OCI-LY1 (cell line): ENCODE data around the gene FAM13A.

Experiments used
- H2AFZ ChIP-seq: fragments of 200-600 bp; sonication (generic), shearing (Covaris generic); 2 replicates; pipeline ENCODE4 v1.6.0; 2014; ENCODE audit warnings: antibody characterized with exemption, mild to moderate bottlenecking, low read length
- H3F3A ChIP-seq: fragments of 200-600 bp; sonication (generic), shearing (Covaris generic); 2 replicates; pipeline ENCODE4 v1.6.0; 2014; ENCODE audit warnings: mild to moderate bottlenecking, antibody characterized with exemption, low read length, moderate library complexity; ENCODE audit not compliant: insufficient read depth
- H3K27ac ChIP-seq: fragments of 200-600 bp; sonication (generic); 2 replicates; pipeline ENCODE4 v1.5.1; 2014; ENCODE audit warnings: low read length, mixed run types, mild to moderate bottlenecking, low read depth; ENCODE audit not compliant: poor library complexity, severe bottlenecking
- H3K27me3 ChIP-seq: fragments of 200-600 bp; sonication (generic); 2 replicates; pipeline ENCODE4 v1.6.0; 2014; ENCODE audit warnings: antibody characterized with exemption, mild to moderate bottlenecking, low read length, moderate library complexity; ENCODE audit not compliant: insufficient read depth
- H3K36me3 ChIP-seq: fragments of 200-600 bp; sonication (generic); 2 replicates; pipeline ENCODE4 v1.6.1; 2014; ENCODE audit warnings: mild to moderate bottlenecking, antibody characterized with exemption, low read length, moderate library complexity, mixed read lengths; ENCODE audit not compliant: insufficient read depth
- H3K4me1 ChIP-seq: fragments of 200-600 bp; sonication (generic); 2 replicates; pipeline ENCODE4 v1.5.1; 2014; ENCODE audit warnings: mild to moderate bottlenecking, low read length, moderate library complexity; ENCODE audit not compliant: insufficient read depth, severe bottlenecking
- H3K4me2 ChIP-seq: fragments of 200-600 bp; sonication (generic), shearing (Covaris generic); 2 replicates; pipeline ENCODE4 v1.6.1; 2014; ENCODE audit warnings: low read length
- H3K4me3 ChIP-seq: fragments of 200-600 bp; sonication (generic); 2 replicates; pipeline ENCODE4 v1.5.1; 2014; ENCODE audit warnings: low read length, low read depth, mild to moderate bottlenecking, mixed read lengths; ENCODE audit not compliant: poor library complexity, severe bottlenecking
- H3K79me2 ChIP-seq: fragments of 200-600 bp; shearing (Covaris generic); 2 replicates; pipeline ENCODE4 v1.6.1; 2016; ENCODE audit warnings: mixed run types, low read length, mixed read lengths; ENCODE audit not compliant: insufficient read depth
- H3K9ac ChIP-seq: fragments of 200-600 bp; sonication (generic), shearing (Covaris generic); 2 replicates; pipeline ENCODE4 v1.6.1; 2014; ENCODE audit warnings: mild to moderate bottlenecking, low read length, mixed read lengths
- H3K9me2 ChIP-seq: fragments of 200-600 bp; sonication (generic), shearing (Covaris generic); 2 replicates; pipeline ENCODE4 v1.6.1; 2014; ENCODE audit warnings: low read depth, mild to moderate bottlenecking, low read length, mixed read lengths
- H3K9me3 ChIP-seq: fragments of 200-600 bp; shearing (Covaris generic); 2 replicates; pipeline ENCODE4 v1.6.1; 2014; ENCODE audit warnings: low read length, mixed read lengths
- H4K20me1 ChIP-seq: fragments of 200-600 bp; sonication (generic), shearing (Covaris generic); 2 replicates; pipeline ENCODE4 v1.6.0; 2016; ENCODE audit warnings: mild to moderate bottlenecking, low read length; ENCODE audit not compliant: insufficient read depth
- CTCF ChIP-seq: fragments of 200-600 bp; sonication (generic), shearing (Covaris generic); IDR thresholded peaks from 2 replicates; pipeline ENCODE4 v1.5.1; 2017; ENCODE audit warnings: mild to moderate bottlenecking, antibody characterized with exemption, low read length, moderate library complexity, mixed read lengths
- EZH2 ChIP-seq: fragments of 200-600 bp; sonication (generic), shearing (Covaris generic); IDR thresholded peaks from 2 replicates; pipeline ENCODE4 v1.8.0; 2017; ENCODE audit warnings: borderline replicate concordance, mixed run types, mild to moderate bottlenecking, antibody characterized with exemption, low read length, moderate library complexity, mixed read lengths

The FAM13A gene

GRCh38 chr4:89023140-89023539, 33.8 kb downstream of the FAM13A start:
- H3K9me3 ChIP-seq: no peaks in the 10 kb centered on the region
- no peaks in the 10 kb centered on the region for H3K9me2 ChIP-seq
- no peak overlapping the region for H3K4me3 ChIP-seq
- H3K4me2 ChIP-seq: no peak overlapping the region
- H3K27me3 ChIP-seq: no peaks in the 10 kb centered on the region
- no peaks in the 10 kb centered on the region for H4K20me1 ChIP-seq
- H3K9ac ChIP-seq: no peak overlapping the region
- H3K27ac ChIP-seq: no peak overlapping the region
- H3K79me2 ChIP-seq: no peaks in the 10 kb centered on the region
- no peaks in the 10 kb centered on the region for H3K36me3 ChIP-seq
- H3K4me1 ChIP-seq: no peaks in the 10 kb centered on the region
- H2AFZ ChIP-seq: no peak overlapping the region
- TF ChIP-seq EZH2 (no peak), CTCF (no peak)
- no peaks in the 10 kb centered on the region for H3F3A ChIP-seq

GRCh38 chr4:89022426-89023128, 34.4 kb downstream of the FAM13A start:
- Histone ChIP-seq H3K27ac (no peak overlapping the region), H3K9me2 (no peaks in the 10 kb centered on the region), H3K4me3 (no peak overlapping the region), H3K4me2 (no peak overlapping the region), H3K9ac (no peak overlapping the region), H3F3A (no peaks in the 10 kb centered on the region), H3K36me3 (no peaks in the 10 kb centered on the region), H3K4me1 (no peaks in the 10 kb centered on the region), H4K20me1 (no peaks in the 10 kb centered on the region), H2AFZ (no peak overlapping the region), H3K79me2 (no peaks in the 10 kb centered on the region), H3K27me3 (no peaks in the 10 kb centered on the region), H3K9me3 (no peaks in the 10 kb centered on the region)
- TF ChIP-seq CTCF (no peak), EZH2 (no peak)

GRCh38 chr4:89021684-89022083, 35.3 kb downstream of the FAM13A start:
- Histone ChIP-seq H3K9me3 (no peaks in the 10 kb centered on the region), H3K27ac (no peak overlapping the region), H2AFZ (no peak overlapping the region), H4K20me1 (no peaks in the 10 kb centered on the region), H3K36me3 (no peaks in the 10 kb centered on the region), H3K4me2 (no peak overlapping the region), H3K4me1 (no peaks in the 10 kb centered on the region), H3F3A (no peaks in the 10 kb centered on the region), H3K4me3 (no peak overlapping the region), H3K27me3 (no peaks in the 10 kb centered on the region), H3K79me2 (no peaks in the 10 kb centered on the region), H3K9me2 (no peaks in the 10 kb centered on the region), H3K9ac (no peak overlapping the region)
- no peak for TF ChIP-seq EZH2
- TF ChIP-seq CTCF: no peak
